ENCODE results near the gene LEF1. TPM values are rescaled to one million over a fixed set of nuclear protein-coding genes. Genes with fewer than 3 reads are reported as not detected.

LEF1 gene
- total RNA-seq: 4.5 TPM
- long read RNA-seq, partial matches to known transcripts: 0 of 3 reads
- long read RNA-seq, other reads (novel, unspliced or antisense): 0 of 3 reads

DNA sequence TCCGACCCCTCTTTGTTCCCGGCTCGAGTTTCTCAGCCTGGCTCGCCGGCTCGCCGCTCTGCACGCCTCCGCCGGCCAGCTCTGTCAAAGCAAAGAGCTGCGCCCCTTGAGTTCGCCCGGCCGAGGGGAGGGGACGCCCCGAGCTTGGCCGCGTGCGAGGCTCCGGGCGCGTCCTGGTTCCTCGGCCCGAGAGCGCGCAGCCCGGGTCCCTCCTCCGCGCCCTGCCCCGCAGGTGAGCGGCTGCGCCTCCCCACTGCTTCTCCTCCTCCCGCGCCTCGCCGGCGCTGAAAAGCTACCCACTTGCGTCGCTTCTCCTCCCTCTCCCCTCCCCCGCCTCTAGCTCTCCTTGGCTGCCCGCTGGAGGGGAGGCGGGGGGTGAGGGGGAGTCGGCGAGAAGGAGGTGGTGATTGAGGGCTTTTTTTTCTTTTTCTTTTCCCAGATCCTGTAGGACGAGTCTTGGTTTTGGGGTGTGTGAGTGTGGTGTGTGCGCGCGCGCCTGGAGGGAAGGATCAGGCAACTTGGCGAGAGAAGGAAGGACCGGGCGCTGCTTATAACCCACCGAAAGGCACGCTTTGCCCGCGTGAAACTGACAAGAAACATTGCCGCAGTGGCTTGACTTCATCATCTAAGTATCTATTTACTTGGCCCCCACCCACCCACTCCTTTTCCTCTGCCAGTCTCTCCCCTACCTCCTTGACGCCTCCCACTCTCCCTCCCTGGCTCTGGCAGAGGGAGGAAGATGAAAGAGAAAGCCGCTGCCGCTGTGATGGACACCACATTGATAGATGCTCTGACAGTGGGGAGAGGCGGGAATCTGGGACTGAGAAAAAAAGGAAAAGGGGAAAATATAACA lies at the start of gene LEF1:
TSS of gene LEF1 (minus strand) at position 262 of the 853 bp plus-strand sequence. CDS start 1,165 bp downstream, outside the sequence.
- DNase-seq (ENCODE audit: low spot score): no peak
- intact Hi-C loops (cut with DNase I): loop anchor here (10.0 kb wide), 1 partner anchor 396 kb away; no protein-coding TSS in a partner anchor

DNA sequence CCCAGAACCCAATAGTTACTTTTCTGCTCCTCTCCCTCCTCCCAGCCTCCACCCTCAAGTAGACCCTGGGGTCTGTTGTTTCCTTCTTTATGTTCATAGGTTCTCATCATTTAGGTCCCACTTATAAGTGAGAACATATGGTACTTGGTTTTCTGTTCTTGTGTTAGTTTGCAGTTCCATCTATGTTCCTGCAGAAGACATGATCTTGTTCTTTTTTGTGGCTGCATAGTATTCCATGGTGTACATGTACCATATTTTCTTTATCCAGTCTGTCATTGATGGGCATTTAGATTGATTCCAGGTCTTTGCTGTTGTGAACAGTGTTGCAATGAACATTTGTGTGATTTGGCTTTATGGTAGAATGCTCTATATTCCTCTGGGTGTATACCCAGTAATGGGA lies 47.8 kb upstream of the LEF1 start:
- no peak for DNase-seq (ENCODE audit: low spot score)
- intact Hi-C loops (cut with DNase I): no loop called here

DNA sequence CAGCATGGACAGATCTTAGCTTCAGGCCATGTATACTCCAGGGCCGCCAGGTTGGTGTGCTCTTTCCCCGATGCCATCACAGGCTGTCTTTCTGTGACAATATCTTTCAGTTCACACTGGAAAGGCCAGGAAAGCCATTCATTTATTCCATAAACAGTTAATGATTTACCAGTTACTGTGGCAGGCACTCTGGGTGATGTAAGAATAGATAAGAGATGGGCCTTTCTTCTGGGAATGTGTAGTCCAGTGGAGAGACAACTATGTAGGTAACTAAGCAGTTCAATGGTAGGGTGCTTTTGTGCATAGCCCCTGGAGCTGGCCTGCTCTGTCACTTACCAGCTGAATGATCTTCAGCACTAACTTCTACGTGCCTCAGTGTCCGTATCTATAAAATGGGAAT lies 46.3 kb upstream of the LEF1 start:
- DNase-seq (ENCODE audit: low spot score): no peak
- intact Hi-C loops (cut with DNase I): no loop called here

DNA sequence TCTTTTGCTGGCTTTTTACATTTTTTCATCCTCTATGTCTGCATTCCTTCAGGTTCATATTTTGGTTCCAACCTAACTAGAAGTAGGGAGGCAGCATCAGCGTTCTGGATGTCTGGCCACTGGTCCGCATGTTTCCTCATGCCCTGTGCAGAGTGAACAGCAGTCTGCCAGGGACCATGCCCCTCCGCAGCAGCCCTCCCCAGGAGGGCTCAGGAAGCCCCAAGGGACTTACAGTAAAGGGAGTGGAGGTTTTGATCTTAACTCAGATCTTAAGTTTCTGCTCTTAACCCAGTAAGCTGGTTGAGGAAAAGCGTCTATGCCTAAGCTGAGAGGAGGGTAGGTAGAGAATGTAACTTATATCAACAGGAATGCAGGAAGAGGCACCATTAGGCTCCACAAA lies 45.0 kb upstream of the LEF1 start:
- intact Hi-C loops (cut with DNase I): no loop called here
- DNase-seq (ENCODE audit: low spot score): no peak

DNA sequence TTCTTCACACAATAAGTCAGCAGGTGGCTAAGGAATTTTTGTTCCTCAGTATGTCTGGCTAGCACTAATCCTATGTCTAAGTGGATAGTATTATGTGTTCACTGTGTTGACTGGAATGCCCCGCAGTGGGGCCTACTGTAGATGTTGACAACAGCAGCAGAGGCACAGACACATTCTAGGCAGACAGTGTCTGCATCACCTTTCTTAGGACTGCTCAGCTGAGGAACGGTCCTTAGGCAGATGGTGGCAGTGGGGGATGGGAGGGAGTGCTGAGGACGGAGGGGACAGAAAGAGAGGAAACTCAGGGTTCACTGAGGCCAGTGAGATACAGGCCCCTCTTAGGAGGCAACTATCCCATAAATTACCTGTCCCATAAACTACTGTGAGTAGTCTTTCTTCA lies 44.6 kb upstream of the LEF1 start:
- intact Hi-C loops (cut with DNase I): no loop called here
- no peak for DNase-seq (ENCODE audit: low spot score)

DNA sequence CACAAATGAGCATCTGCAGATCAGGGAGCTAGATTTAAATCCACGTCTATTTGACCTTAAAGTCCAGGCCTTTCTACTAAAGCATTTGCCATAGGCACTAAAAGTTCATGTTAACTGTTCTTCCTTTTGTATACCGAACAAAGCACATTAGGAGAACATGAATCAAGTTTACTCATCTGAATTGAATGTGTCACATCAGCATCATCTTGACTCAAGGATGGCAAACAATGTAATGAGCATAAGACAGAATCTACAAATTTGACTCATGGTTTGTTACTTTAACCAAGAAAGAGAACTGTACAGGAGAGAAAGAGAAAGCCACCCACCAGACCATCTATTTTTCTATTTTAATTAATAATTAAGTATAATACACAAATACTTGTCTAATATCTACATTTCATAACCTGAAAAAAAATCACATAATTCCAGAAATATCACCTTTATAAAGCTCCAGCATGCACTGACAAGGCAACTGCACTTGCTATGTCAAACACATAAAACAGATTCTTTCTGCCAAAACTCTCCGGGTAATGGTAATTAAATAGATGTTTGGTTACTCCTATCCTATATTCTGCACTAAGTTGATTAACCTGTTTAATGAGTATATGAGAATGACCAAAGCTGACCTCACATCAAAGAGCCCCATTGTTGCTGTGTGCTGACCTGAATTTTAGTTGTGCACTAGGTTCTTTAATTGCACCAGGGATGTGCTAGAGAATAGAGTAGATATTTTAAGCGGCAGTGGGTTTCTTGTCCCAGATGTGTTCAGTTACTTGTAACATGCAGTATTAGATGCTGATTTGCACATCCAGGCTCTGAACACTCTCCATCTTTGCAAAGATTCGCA lies 42.5 kb upstream of the LEF1 start:
- no peak for DNase-seq (ENCODE audit: low spot score)
- intact Hi-C loops (cut with DNase I): no loop called here

DNA sequence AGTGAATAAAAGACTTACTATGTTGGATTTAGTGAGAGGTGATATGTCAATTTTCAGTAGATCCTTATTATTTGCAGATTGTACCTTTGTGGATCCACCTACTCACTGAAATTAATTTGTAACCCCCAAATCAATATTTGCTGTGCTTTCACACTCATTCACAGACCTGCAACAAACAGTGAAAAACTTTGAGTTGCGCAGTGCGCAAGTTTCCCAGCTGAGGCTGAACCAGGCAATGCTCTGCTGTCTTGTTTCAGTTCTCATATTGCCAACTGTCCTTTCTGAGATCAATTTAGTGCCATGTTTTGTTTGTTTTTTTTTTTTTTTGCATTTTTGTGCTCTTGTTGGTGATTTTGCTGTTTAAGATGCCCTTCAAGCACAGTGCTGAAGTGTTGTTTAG lies 40.8 kb upstream of the LEF1 start:
- intact Hi-C loops (cut with DNase I): no loop called here
- no peak for DNase-seq (ENCODE audit: low spot score)

DNA sequence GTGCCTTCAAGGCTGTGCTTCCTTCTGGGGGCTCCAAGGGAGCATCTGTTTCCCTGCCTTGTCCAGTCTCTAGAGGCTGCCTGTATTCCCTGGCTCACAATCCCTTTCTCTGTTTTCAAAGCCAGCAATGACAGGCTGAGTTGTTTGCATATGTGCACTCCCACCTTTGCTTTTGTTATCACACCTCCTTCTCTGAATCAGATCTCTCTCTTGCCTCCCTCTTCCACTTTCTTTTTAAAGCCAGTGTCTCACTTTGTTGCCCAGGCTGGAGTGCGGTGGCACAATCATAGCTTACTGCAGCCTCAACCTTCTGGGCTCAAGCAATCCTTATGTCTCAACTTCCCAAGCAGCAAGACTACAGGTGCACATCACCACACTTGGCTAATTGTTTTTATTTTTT lies 37.1 kb upstream of the LEF1 start:
- intact Hi-C loops (cut with DNase I): no loop called here
- no peak for DNase-seq (ENCODE audit: low spot score)

DNA sequence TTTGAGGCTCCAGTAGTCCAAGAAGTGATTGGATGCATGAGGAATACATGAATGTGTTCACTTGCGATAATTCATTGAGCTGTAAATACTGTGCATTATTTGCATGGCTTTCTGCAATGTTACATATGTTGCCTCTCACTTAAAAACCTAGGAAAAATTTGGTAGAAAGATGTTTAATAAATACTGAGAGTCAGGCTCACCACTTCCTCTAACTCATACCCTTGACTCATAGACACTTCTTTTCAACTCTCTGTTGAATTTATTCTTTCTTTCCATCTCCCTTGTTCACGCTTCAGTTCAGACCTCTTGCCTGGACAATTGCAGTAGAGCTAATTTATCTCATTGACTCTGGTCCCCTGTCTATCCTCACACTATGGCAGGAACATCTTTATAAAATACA lies 35.8 kb upstream of the LEF1 start:
- intact Hi-C loops (cut with DNase I): no loop called here
- DNase-seq (ENCODE audit: low spot score): no peak

DNA sequence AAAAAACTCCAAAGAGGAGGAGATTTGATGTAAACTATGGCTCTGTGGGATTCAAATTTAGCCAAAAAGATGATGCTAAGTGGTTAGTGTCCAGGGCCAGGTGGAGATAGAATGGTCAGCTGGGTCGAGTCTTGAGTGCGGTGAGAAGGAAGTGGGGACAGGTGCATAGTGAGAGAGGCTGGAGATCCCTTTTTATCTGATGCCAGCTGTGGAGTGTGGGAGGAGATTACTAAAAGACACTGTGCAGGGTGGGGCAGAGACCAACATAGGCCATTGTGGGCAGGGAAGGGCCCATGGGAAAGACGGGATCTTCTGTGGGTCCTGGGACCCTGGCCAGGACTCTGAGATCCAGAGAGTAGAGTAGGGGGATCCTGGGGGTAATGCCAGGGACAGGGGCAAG lies 34.6 kb upstream of the LEF1 start:
- DNase-seq (ENCODE audit: low spot score): no peak
- intact Hi-C loops (cut with DNase I): no loop called here

DNA sequence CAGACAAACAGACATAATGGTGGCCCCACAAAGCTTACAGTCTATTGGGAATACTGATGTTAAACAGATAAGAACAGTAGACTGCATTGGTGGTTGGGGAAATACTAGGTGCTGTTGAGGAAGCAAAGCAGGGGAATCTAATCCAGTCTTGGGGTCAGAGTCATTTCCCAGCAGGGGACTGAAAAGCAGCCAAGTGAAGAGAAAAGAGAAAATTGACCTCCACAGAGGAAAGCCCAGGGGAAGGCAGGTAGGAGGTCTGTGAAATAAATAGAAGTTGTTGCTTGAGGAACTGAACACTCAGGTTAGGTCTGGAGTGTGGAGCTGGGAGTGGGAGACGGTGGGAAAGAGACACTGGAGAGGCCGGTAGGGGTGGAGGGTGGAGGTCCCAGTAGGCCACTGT lies 33.0 kb upstream of the LEF1 start:
- DNase-seq (ENCODE audit: low spot score): no peak
- intact Hi-C loops (cut with DNase I): no loop called here

DNA sequence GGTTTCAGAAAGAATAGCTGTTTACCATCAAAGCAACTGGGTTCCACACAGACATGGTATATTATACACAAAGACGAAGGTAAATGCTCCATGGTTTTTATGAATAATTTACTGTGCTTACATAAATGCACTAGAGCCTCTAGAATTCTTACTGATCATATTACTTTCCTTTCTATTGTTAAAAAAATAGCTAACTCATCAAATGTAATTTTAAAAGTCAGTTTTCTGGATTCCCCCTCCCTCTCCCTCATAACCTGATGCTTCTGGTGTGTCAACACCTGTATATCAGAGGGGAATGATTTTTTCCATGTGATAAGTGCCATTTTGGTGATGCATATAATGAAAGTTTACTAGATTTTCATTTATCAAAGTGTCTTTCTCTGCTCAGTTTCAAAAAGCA lies 31.1 kb upstream of the LEF1 start:
- DNase-seq (ENCODE audit: low spot score): no peak
- intact Hi-C loops (cut with DNase I): no loop called here

DNA sequence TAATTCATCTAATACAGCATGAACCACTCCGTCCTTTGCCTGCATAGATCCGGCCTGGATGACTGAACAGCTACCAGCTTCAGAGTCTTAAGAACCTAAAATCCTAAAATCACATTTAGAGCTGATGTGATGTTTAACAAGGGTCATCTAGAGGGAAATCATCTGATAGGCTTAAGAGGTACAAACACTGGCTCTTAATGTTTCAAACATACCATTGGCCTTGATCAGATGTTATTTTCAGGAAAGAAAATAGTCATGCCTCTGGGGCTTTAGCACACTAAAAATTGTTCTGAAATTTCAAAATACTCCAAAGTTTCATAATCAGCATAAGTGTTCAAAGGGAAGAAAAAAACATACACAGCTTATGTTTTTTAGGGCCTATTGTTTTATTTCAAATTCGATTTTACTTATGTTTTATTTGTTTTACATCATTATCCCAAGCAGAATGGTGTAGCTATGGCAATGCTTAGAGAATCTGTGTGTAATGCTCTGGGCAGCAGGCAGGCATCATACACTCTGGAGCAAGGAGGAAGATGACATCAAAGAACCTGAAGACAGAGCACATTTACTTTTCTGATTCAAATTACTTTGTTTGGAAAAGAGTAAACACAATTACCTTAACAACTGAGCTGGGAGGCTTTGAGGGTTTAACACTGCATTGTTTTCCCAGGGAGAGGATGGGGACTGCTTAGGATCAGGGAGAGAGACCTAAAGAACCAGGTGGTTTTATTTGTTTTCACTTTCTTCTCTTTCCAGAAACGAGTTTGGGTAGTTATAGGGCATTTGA lies 25.3 kb upstream of the LEF1 start:
- no peak for DNase-seq (ENCODE audit: low spot score)
- intact Hi-C loops (cut with DNase I): no loop called here

DNA sequence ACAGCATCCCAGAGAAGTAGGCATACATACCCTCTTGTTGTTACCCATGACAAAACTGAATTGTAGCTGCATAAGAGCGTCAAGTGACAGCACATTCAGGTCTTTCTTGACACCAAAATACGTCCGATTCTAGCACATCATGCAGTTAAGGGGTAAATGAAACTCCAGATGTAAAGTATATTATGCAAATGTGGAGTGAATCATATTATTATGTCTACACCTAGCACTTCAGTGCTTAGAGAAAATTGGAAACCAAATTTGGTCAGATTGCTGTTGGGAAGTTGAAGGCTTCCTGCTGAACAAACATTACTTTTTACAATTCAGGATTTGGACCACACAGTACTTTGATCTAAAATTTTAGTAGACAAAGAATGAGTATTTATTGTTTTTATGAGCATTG lies 24.2 kb upstream of the LEF1 start:
- no peak for DNase-seq (ENCODE audit: low spot score)
- intact Hi-C loops (cut with DNase I): no loop called here

DNA sequence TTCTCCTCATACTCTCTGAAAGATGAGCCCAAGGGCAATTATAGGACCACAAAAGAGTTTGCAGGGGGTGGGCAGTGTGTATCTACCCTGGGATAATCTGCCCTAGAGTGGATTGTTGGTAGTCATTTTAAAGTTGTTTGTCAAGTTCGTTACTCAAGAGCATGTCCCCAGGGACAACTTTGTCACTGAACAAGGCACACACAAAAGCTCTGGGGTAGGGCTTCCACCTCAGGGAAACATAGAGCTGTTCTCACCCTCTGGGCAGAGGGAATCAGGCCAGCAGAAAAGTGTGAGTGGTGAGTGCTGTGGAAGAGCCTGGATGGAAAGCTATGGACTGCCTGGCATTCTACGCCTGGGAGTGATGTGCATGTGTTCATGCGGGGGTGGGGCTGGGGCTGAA lies 23.3 kb upstream of the LEF1 start:
- DNase-seq (ENCODE audit: low spot score): no peak

DNA sequence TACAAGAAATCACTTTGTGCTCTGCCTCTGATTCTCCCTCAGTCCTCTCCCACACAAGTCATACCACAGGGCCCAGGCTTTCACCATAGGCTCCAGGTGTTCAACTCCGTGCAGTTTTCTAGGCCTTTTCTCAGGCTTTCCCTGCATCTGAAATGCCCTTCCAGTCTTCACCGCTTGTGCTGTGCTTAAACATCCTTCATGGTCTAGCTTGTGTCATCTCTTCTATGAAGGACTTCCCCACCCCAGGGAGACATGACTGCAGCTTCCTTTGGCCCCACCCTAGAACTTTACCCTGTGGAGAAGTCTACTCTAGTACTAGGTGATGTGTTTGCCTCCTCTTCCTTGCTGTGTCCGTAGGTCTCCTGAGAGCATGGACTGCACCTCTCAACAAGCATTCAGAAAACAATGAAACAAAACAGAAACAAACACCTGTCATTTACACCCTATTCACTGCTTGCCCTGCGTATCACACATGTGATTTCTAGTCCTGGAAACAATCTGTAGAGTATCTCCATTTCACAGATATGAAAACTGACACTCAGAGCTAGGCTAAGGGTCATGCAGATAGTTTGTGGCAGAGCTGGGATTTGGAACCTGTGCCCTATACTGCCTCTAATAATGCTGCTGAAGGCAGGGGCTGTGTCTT lies 22.7 kb upstream of the LEF1 start:
- no peak for DNase-seq (ENCODE audit: low spot score)
- intact Hi-C loops (cut with DNase I): no loop called here

More for the DNA sequence above, 23.3 kb upstream of the LEF1 start:
- intact Hi-C loops (cut with DNase I): no loop called here

DNA sequence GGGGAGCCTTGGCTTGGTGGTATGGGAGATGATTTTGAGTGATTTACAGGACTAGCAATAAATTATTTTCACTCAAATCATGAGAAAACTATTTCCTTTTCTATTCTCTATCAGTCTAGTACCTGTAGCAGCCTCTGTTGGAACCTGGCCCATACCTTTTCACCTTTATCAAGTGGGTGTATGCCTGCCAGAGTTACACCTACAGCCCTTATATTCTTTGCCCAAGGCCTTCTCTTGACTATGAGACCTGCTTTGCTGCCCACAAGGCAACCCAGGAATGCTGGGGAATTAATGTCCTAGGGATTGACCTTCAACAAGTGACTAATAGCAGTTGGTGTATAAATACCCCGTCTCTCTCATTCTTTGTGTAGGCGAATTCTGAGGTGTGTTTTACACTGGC lies 20.0 kb upstream of the LEF1 start:
- intact Hi-C loops (cut with DNase I): no loop called here
- no peak for DNase-seq (ENCODE audit: low spot score)

DNA sequence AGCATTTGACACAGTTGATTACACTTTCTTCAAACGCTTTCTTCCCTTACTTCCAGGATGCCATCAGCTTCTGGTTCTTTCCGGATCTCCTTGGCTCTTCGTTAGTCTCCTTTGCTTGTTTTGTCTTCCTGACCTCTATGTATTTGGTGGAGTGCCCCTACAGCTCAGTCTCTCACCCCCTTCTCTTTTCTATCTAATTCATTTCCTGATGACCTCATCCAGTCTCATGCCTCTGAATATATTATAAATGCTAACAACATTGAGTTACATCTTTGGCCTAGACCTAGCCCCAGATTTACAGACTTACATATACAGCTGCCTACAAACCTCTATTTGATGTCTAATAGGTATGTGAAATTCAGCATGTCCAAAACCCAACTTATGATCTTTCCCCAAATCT lies 16.5 kb upstream of the LEF1 start:
- DNase-seq (ENCODE audit: low spot score): no peak
- intact Hi-C loops (cut with DNase I): no loop called here

DNA sequence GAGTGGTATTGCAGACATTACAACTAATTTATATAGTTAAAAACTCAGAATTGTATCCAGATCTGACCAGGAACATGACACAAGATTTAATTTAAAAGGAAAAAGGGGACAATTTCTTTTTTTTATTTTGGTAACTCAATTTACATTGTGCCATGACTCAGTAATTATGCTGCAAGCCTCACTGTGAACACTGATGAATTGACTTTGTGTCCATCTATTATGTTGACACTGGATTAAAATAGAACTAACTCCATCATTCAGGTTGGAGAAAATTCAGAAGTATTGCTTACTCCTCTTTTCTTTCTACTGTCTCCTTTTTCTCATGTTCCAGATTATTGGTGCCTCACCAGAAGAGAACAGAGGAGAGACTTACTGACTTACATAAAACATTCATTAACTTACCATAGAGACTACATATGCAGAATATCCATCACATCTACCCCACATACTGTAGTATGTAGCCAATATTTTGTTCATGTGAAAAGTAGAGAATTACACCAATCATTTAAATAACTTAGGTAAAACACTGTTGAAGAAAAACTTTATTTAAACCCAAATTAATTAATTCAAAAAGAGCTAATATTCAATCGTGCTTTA lies 15.8 kb upstream of the LEF1 start:
- no peak for DNase-seq (ENCODE audit: low spot score)
- intact Hi-C loops (cut with DNase I): no loop called here
